ENCODE data around the gene DNAJC1. TPM values are rescaled to one million over a fixed set of nuclear protein-coding genes. Genes with fewer than 3 reads are reported as not detected.
"Not testable (repeated sequence)": the region's sequence is repeated elsewhere in the genome, so short reads cannot be mapped to it uniquely, and the experiment has no call there.

The DNAJC1 gene
- total RNA-seq, 6 experiments from 2014 or later = 16.0 to 106 (median 27.8) TPM

DNA sequence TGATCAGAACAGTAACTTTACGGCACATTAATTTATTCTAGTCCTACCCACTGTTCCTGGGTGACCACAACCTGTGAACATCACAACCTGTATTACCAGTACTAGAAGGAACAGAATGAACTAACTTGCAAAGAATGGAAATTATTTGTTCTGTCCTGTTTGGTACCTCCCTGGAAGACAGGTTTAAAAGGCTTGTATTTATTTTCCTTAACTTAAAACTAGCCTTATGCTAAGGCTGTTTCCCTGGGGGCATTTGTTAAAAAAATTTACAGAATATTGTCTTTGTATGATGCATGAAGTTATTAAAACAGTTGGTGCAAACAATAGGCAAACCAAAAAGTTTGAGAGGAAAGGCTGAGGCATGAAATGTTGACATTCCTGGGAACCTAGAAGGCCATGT, 132.7 kb downstream of the DNAJC1 start:
- Histone ChIP-seq H3K27ac (no peak overlapping the region), H3K4me3 (no peak overlapping the region), H3K4me1 (no peaks in the 10 kb centered on the region), H3K9me3 (no peaks in the 10 kb centered on the region), H3K27me3 (no peaks in the 10 kb centered on the region), H3K36me3 (no peaks in the 10 kb centered on the region)
- intact Hi-C loops (cut with DNase I) = no loop called here
- TF ChIP-seq POLR2A (IDR thresholded peaks at IDR 0.05) = no peak
- TF ChIP-seq, protein P1, sequence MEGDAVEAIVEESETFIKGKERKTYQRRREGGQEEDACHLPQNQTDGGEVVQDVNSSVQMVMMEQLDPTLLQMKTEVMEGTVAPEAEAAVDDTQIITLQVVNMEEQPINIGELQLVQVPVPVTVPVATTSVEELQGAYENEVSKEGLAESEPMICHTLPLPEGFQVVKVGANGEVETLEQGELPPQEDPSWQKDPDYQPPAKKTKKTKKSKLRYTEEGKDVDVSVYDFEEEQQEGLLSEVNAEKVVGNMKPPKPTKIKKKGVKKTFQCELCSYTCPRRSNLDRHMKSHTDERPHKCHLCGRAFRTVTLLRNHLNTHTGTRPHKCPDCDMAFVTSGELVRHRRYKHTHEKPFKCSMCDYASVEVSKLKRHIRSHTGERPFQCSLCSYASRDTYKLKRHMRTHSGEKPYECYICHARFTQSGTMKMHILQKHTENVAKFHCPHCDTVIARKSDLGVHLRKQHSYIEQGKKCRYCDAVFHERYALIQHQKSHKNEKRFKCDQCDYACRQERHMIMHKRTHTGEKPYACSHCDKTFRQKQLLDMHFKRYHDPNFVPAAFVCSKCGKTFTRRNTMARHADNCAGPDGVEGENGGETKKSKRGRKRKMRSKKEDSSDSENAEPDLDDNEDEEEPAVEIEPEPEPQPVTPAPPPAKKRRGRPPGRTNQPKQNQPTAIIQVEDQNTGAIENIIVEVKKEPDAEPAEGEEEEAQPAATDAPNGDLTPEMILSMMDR (IDR thresholded peaks at IDR 0.05) = no peak
- no peak for DNase-seq
- WGBS (ENCODE audit: insufficient coverage, low coverage, low lambda C conversion rate, missing lambda C conversion rate) = 92% methylated on average over 1 of the region's 1 CpG
- no peak for ATAC-seq

DNA sequence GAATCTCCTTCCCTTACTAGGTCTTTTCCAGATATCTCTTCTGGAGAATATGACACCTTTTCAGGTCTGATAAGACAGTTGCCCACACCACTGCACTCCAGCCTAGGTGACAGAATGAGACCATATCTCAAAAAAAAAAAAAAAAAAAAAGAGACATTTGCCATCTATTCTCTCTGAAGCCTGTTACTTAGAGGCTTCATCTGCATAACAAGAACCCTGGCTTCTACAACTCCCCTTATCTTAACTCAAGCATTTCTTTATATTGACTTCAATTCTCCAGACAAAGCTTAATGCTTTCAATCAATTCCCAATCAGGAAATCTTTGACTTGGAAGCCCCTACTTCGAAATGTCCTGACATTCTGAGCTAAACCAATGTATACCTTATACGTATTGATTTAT, 134.4 kb downstream of the DNAJC1 start:
- intact Hi-C loops (cut with DNase I); ATAC-seq; H3K36me3 ChIP-seq; DNase-seq; H3K4me3 ChIP-seq; H3K27ac ChIP-seq; H3K27me3 ChIP-seq; H3K9me3 ChIP-seq; H3K4me1 ChIP-seq: not testable (repeated sequence)
- 92% methylated on average over 2 of the region's 2 CpGs for WGBS (ENCODE audit: insufficient coverage, low coverage, low lambda C conversion rate, missing lambda C conversion rate)

DNA sequence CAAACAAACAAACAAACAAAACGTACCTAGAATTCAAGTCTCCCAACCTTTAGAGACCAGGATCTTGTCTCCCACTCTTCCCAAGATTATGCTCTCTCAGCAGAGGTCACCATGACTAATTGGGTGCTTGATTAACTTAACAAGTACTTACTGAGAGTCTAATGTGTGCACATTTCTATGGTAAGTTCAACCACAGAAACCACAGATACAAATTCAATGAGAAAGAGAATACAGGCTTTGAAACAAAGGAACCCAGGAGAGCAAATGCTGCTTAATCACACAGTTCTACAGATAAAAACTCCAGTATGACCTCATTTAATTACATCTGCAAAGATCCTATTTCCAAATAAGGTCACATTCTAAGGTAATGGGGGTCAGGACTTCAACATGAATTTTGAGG, 142.8 kb downstream of the DNAJC1 start:
- Histone ChIP-seq H3K27me3 (no peaks in the 10 kb centered on the region), H3K27ac (no peak overlapping the region), H3K36me3 (no peaks in the 10 kb centered on the region), H3K9me3 (no peaks in the 10 kb centered on the region), H3K4me1 (no peaks in the 10 kb centered on the region), H3K4me3 (no peak overlapping the region)
- WGBS (ENCODE audit: insufficient coverage, low coverage, low lambda C conversion rate, missing lambda C conversion rate) = 100% methylated on average over 1 of the region's 1 CpG
- no peak for ATAC-seq
- DNase-seq = no peak
- TF ChIP-seq, protein P1 (IDR thresholded peaks at IDR 0.05) = no peak
- no peak for TF ChIP-seq POLR2A (IDR thresholded peaks at IDR 0.05)
- intact Hi-C loops (cut with DNase I) = no loop called here

DNA sequence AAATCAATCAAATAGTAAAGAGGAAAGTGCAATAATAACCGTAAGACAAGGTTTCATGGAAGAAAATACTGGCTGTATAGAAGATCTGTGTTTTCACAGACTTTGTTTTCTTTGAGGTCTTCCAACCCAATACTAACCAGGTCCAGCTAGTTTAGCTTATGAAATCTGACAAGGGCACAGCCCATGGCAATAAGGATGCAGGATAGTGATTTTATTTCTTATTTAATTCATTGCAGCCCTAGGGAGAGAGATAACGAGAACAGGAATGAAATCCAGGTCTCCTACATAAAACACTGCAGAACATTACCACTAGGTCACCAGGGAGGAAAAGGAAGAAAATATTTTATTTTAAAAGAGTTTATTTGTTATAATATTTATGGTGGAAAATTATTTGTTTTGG, 145.1 kb downstream of the DNAJC1 start:
- DNase-seq (no peak), ATAC-seq (no peak)
- WGBS (ENCODE audit: insufficient coverage, low coverage, low lambda C conversion rate, missing lambda C conversion rate) = 52% methylated on average over 2 of the region's 2 CpGs
- no peaks in the 10 kb centered on the region for H3K4me1 ChIP-seq
- TF ChIP-seq, protein P1 (IDR thresholded peaks at IDR 0.05) = no peak
- no peak for TF ChIP-seq POLR2A (IDR thresholded peaks at IDR 0.05)
- no peaks in the 10 kb centered on the region for H3K9me3 ChIP-seq
- no peaks in the 10 kb centered on the region for H3K27me3 ChIP-seq
- no peaks in the 10 kb centered on the region for H3K36me3 ChIP-seq
- no peak overlapping the region for H3K4me3 ChIP-seq
- intact Hi-C loops (cut with DNase I) = no loop called here
- no peak overlapping the region for H3K27ac ChIP-seq

DNA sequence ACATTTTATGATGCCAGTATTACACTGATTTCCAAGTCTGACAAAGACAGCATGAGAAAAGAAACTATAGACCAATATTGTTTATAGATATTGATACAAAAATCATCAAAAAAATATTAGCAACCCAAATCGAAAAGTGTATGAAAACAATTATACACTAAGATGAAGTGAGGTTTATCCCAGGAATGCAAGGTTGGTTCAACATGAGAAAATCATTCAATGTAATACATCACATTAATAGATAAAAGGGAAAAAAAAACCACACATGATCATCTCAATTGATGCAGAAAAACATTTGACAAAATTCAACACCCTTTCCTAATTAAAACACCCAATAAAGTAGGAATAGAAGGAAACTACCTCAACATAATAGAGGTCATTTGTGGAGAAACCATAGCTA, 153.9 kb downstream of the DNAJC1 start:
- no peaks in the 10 kb centered on the region for H3K27me3 ChIP-seq
- no peaks in the 10 kb centered on the region for H3K36me3 ChIP-seq
- DNase-seq = no peak
- no peak overlapping the region for H3K27ac ChIP-seq
- no peaks in the 10 kb centered on the region for H3K9me3 ChIP-seq
- no peak for ATAC-seq
- intact Hi-C loops (cut with DNase I) = no loop called here
- H3K4me3 ChIP-seq = no peak overlapping the region
- H3K4me1 ChIP-seq = no peaks in the 10 kb centered on the region
- TF ChIP-seq, protein P1 (IDR thresholded peaks at IDR 0.05) = no peak
- TF ChIP-seq POLR2A (IDR thresholded peaks at IDR 0.05) = no peak
- WGBS (ENCODE audit: insufficient coverage, low coverage, low lambda C conversion rate, missing lambda C conversion rate) = 89% methylated on average over 1 of the region's 1 CpG
